NCI-H128 (cell line): ENCODE results near the gene ZNF710.

Experiments
- DNase-seq: peaks from one replicate; lab custom pipeline; 2025; ENCODE audit not compliant: unreplicated experiment; lab: John Stamatoyannopoulos, UW

Gene ZNF710

DNA sequence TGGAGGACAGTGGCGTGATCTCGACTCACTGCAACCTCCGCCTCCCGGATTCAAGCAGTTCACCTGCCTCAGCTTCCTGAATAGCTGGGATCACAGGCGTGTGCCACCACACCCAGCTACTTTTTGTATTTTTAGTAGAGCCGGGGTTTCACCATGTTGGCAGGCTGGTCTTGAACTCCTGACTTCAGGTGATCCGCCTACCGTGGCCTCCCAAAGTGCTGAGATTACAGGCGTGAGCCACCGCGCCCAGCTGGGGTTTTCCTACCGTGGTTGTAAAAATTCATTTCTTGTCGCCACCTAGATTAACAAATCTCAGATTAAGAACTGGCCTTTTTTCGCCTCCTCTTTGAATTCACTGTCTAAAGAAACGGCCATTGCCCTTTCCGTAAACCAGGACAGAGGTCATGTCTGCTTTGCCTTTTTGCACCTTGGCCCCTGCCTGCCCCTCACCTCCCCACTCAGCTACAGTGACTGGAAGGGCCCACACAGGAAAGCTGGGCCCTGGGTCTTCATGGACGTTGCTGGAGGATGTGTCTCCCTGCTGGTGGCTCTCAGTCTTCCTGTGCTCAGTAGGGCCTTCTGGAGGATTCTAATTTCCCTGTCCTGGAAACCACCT, 17.2 kb downstream of the ZNF710 start:
- no peak for DNase-seq

DNA sequence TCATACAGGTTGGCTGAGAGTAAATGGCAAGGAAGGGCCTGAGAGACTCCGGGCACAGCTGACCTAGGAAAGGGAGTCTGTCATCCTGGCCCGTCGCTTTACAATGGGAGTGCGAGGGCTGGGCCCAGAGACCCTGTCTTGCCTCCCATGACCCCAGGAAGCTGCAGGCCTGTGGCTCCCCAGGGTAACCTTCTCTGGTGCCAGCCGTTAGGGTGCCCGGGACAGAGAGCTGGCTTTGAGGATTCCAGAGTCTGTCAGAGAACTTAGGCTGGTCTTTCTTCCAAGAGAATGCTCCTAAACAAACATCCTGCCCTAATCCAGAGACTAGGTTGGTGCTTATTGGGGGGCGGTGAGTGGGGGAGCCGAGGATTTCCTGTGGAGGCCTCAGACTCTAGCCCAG, 18.5 kb downstream of the ZNF710 start:
- DNase-seq = no peak

- no peak for DNase-seq
Measured at GRCh38 chr15:90020021-90020735, 19.1 kb downstream of the ZNF710 start.

- no peak for DNase-seq
Measured at GRCh38 chr15:90020936-90021507, 19.9 kb downstream of the ZNF710 start.

DNA sequence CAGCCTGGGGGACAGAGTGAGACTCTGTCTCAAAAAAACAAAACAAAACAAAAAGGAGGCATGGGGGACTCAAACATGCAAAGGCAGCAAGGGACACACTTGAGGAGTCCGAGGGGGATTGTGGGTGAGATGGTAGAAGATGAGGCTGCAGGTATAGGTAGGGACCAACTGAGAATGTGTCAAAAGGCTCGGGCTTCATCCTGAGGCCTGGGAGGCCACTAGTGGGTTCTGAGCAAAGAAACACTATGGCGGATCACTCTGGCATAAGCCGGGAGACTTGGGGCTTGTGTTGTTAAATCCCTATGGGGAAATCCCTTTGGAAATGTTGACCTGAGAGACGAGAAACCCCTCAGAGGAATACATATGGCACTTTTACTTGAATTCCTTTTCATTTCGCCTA, 21.2 kb downstream of the ZNF710 start:
- DNase-seq = no peak

DNA sequence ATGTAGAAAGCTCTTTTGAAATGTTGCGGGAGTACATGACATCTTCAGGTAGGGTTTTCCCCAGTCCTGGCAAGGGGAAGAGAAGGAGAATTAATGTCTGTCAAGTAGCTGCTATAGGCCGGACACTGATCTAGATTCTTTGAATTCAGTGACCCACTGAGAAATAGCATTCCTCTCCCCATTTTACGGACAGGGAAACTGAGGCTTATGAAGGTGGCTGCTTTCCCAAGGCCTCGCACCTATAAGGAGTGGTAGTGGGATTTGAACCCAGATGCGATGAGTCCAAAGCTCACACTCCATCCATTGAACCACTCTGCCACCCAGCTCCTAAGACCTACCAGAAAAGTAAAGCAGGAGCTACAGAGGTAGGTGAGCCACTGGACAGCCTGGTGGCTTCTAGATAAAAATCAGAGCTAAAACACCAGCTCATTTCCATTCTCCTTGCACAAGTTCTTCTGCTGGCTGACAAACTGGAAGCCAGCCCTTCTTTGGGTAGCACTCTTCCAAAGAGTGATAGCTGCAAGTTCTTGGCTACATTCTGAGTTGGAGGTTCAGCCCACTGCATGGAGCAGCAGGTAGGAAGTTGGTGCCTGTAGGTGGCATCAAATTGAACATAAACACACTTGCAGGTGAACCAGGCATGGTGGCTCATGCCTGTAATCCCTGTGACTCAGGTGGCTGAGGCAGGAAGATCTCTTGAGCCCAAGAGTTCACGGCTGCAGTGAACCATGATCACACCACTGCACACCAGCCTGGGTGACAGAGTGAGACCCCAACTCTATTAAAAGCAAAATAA, 22.0 kb downstream of the ZNF710 start:
- DNase-seq = no peak

DNA sequence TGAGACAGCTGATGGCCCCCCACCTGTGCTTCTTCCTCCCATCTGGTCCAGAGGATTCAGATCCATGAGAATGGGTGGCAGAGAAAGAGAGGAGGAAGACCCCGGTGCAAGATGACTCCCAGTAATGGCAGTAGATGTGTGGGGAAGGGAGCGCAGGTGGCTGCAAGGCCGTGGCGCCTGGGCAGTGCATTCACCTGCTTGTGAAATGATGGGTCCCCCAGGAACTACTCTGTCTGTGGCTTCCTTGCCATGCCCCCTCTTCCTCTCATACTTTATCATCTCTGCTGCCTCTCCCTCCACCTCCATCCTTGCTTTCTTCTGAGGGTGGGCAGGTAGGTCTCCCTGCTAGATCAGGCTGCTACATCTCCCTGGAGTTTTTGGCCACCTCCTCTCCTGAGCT, 23.3 kb downstream of the ZNF710 start:
- DNase-seq = no peak

- no peak for DNase-seq
Measured at GRCh38 chr15:90025489-90026033, 24.4 kb downstream of the ZNF710 start.

DNA sequence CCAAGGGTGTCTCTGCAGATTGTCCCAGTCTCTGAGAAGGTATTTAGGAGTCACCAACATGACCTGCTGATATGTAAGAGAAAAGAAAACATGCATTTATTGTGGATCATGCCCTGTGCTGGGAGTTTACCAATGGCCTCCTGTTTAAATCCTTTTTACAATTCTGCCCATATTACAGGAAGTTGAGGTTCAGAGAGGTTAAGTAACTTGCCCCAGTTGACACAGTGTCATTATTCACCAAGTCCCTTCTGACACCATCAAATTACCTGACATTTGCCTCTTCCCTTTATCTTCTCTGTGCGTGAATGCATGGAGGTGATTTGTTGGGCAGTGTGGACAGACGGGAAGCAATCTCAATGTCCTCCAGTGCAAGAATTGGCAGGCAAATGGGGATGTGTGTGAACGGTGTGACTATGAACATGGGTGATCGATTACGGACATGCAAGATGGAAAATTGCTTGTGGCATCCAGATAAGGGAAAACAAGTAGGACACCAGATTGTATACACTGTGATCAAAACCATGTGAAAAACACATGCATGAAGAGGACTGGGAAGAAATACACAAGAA, 27.3 kb downstream of the ZNF710 start:
- DNase-seq = no peak

DNA sequence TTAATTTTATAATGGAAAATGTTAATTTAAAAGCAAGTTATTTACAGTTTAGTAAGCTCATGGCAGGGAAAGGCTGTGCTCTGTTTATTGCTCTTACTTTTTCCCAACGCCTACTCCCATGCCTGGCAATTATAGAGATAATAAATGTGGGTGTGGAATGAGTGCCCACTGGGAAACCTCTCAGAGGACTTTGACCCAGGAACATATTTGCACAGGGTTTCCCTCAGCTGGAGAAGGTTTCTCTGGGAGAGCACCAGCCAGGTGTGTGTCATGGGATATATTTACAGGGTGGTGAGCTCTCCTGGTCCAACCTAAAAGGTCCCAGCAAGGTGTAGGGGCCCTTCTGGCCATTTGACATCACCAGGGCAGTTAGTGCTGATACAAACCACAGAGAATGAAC, 27.9 kb downstream of the ZNF710 start:
- DNase-seq = no peak

GRCh38 chr15:90030376-90030775, 29.3 kb downstream of the ZNF710 start:
- no peak for DNase-seq

GRCh38 chr15:90031231-90031791, 30.2 kb downstream of the ZNF710 start:
- DNase-seq = no peak

DNA sequence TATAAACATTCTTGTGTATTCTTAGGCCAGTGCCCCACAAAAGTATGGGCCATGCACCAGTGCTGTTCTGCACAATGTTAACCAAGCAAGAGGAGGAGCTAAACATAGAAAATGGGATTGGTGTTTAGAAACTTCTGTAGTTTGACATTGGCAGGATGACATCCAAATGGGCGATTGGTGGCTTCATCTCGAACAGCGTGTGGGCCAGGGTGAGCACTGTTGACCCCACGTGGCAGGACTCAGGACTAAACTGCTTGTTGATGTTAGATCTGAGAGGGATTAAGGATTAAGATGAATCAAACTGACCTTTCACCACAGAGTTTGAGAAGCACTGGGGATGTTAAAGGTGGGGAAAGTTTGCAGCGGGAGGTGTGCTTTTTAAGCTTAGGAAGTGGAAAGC, 31.9 kb downstream of the ZNF710 start:
- DNase-seq = no peak

DNA sequence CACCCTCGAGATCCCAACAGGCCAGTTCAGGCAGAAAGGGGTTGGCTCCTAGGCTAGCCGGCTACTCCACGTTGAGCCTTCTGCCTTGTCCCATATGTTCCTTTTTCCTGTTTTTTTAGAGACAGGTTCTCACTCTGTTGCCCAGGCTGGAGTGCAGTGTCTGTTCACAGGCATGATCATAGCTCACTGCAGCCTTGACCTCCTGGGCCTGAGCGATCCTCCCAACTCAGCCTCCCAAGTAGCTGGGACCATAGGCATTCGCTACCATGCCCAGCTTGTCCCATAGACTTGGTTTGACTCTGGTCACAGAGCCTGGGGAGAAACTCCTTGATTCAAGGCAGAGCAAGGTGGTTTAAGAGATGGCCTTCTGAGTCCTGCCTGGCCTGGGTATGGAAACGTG, 32.3 kb downstream of the ZNF710 start:
- no peak for DNase-seq

DNA sequence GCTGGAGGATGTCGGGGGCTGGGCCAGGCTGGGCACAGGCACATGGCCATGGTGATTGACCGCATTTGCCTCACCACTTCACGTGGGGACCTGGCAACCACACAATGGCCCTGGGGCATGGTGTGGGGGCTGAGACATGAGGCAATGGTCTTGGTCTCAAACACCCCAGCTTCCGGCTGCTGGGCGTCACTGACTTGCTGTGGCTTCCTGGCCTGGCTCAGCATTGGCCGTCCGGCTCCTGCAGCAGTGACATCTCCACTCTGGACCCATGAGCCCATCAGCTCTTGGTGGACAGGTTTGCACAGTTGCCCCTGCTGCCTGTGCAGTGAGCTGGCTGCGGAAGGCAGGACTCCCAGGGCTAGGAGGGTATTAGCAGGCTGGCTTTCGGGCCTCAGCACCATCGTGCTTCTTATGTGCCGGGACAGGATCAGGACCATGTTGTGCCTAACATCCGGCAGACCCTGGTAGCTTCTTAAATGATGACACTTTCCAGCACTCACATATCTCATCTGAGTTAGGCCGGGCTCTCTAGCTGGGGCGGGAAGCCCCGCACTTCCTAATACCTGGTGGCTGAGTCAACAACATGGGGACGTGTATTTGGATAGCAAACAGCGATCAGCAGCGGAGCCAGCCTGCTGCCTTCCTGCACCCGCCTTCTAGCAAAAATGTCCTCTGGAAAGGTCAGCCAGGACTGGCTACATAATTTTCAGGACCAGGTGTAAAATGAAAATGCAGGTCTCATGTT, 34.1 kb downstream of the ZNF710 start:
- no peak for DNase-seq

GRCh38 chr15:90035840-90036230, 34.7 kb downstream of the ZNF710 start:
- no peak for DNase-seq

DNA sequence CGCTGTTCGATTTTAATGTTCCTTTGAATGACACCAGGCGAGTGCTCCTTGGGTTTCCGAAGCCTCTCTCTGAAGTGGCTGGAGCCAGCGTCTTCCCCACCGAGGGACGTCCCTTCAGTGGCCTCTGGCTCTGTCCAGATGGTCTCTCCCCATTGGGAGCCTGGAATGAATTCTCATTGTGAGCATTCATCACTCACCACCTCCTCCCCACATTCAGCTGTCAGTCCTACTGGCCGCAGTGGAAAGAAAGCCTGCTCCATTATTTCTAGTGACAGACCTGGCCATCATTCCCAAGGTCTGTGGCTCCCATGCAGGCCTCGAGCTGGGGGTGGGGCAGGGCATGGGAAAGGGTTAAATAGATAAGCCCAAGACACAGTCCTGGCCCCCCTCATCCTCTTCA, 35.2 kb downstream of the ZNF710 start:
- no peak for DNase-seq

GRCh38 chr15:90036806-90037510, 35.8 kb downstream of the ZNF710 start:
- no peak for DNase-seq

- no peak for DNase-seq
Measured at GRCh38 chr15:90037511-90037860, 36.4 kb downstream of the ZNF710 start.
